GM19240 (cell line): Measurements from ENCODE around the gene OSBPL5.
"Not testable (repeated sequence)": the region's sequence is repeated elsewhere in the genome, so short reads cannot be mapped to it uniquely, and the experiment has no call there.

Source experiments
- DNase-seq: peaks from one replicate; pipeline ENCODE4 v3.0.0; 2011; ENCODE audit warnings: low spot score; ENCODE audit not compliant: insufficient read length

Gene OSBPL5

DNA sequence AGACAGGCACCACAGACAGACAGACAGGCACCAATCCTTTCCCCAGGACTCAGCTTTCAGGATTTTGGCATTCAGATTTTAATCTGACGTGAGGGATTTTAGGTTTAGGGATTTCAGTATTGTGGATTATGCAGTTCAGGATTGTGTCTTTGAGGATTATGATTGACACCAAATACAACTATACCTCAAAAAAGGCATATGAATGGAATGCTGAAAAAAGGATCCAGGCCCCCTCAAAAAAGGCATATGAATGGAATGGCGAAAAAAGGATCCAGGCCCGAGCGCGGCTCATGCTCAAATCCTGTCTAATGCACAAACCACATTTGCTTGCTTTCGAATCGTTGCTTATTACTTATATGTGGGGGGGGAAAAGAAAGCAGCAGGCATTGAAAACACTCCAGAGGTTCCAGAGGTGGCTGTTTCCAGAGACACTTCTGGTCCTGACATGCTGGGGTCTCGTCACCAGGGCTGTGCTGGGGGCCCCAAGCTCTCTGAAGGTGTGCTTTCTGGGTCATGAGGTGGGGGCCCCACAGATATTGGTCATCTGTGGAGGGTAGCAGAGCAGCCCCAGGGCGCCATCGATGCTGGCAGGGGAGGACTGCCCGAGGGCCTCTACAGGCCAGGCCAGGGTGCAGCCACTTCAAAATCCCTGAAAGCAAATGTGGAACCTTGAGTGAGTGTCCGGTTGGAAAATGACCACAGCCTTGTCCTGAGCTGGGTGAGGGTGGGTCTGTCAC, 16.8 kb upstream of the OSBPL5 start:
- DNase-seq = no peak

DNA sequence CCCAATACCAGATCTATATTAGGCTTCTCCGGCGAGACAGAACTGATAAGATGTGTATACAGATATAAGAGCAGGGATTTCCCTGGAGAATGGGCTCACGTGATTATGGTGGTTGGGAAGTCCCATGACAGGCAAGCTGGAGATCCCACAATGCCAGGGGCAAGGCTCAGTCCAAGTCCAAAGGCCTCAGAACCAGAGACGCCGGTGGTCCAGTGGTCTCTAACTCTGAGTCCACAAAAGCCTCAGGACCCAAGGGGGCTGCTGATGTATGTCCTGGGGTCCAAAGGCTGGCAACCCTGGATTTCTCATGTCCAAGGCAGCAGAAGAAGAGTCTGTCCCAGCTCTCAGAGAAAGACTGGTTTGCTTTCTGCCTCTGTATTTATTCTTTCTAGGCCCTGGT, 15.8 kb upstream of the OSBPL5 start:
- no peak for DNase-seq

DNA sequence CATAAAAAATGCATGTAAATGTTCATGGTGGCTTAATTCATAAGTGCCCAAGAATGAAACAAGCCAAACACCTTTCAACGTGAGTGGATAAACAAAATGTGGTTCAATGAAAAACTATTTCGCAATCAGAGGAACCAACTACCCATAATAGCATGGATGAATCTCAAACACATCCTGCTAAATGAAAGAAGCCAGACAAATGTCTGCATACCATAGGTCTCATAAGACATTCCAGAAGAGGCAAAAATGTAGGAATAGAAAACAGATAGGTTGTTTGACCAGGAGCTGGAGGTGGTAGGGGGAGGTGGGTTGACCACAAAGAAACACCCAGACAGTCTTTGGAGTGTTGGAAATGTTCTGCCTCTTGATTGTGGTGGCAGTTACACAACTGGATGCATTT, 13.2 kb upstream of the OSBPL5 start:
- no peak for DNase-seq

DNA sequence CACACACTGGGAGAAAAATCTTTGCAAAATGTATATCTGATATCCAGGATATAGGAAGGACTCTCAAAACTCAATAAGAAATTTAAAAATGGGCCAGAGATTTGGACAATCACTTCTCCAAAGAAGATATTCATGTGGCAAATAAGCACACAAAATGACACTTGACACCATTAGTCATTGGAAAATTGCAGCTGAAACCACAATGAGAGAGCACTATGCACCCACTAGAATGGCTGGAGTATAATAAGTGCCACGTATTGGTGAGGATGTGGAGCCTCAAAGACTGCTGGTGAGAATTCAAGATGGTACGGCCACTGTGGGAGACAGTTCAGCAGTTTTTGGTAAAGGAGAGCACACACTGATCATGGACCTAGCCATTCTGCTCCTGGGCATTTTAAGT, 12.8 kb upstream of the OSBPL5 start:
- no peak for DNase-seq

DNA sequence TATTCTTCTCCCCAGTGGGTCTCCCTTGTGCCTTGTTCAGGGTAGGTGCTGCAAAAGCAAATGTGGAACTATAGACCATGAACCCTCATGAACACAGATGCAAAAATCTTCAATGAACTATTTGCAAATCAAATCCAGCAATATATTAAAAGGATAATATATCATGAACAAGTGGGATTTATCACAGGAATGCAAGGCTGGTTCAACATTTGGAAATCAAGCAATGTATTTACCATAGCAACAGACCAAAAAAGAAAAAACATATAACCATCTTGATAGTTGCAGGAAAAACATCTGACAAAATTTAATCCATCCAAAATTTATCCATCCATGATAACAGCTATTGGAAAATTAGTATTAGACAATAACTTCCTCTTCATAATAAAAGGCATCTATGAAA, 11.4 kb upstream of the OSBPL5 start:
- DNase-seq = no peak

DNA sequence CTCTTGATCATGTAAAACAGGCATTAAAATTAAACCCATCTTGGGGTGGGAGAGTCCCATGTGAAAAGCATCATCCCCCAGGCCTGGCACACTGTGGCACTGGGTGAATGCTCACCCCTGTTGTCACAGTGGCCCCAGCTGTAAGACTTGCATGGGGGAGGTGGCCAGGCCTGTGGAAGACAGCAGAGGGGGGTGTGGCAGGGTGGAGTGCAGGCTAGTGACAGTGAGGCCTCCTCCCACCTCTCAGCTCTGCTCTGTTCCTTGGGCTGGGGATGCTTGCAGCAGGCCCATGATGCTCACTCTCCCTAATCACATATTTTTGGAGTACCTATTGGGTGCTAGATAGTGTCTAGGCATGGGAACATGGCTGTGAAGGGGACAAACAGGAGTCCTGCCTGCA, 10.1 kb upstream of the OSBPL5 start:
- no peak for DNase-seq

DNA sequence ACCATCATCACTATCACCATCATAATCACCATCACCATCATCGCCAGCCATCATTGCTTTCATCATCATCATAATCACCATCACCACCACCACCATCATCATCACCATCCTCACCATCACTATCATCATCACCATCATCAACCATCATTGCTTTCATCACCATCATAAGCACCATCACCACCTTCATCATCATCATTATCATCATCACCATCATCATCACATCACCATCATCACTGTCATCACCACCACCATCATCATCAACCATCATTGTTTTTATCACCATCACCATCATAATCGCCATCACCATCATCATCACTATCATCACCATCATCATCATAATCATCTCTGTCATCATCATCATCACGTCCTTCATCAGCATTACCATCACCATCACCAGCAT, 9.3 kb upstream of the OSBPL5 start:
- no peak for DNase-seq

DNA sequence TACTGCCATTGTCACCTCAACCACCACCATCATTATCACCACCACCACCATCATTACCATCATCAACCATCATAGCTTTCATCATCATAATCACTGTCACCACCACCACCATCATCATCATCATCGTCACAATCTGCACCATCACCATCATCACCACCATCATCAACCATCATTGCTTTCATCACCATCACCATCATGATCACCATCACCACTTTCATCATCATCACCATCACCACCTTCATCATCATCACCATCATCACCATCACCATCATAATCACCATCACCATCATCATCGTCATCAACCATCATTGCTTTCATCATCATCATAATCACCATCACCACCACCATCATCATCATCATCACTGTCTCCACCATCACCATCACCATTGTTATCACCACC, 8.7 kb upstream of the OSBPL5 start:
- DNase-seq = no peak

DNA sequence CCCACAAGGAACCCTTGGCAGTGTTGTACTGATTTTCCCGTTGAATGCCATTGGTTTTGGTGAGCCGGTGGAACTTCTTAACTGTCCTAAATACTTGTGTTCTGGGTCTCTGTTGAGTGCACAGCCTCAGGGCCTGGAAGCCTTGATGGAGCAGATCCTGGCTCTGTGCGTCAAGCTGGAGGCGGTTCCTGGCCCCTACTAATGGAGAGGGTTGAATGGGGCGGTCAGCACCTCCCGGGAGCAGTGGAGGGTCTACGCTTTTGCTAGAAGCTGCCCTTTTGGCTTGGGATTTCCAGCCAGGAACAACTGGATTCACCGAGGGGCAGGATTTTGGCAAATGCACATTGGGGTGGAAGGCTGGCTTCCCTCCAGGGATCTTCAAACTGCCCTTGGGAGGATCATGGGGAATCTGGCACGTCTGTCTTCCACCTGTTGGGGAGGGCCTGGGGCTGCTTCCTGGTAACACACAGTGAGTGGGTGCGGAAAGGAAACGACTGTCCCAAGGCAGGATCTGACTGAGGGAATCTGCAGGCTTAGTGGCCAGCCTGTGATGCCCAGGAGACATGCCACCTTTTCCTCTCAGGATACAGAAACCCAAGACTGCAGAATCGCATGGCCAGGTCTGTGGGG, 6.9 kb upstream of the OSBPL5 start:
- no peak for DNase-seq

DNA sequence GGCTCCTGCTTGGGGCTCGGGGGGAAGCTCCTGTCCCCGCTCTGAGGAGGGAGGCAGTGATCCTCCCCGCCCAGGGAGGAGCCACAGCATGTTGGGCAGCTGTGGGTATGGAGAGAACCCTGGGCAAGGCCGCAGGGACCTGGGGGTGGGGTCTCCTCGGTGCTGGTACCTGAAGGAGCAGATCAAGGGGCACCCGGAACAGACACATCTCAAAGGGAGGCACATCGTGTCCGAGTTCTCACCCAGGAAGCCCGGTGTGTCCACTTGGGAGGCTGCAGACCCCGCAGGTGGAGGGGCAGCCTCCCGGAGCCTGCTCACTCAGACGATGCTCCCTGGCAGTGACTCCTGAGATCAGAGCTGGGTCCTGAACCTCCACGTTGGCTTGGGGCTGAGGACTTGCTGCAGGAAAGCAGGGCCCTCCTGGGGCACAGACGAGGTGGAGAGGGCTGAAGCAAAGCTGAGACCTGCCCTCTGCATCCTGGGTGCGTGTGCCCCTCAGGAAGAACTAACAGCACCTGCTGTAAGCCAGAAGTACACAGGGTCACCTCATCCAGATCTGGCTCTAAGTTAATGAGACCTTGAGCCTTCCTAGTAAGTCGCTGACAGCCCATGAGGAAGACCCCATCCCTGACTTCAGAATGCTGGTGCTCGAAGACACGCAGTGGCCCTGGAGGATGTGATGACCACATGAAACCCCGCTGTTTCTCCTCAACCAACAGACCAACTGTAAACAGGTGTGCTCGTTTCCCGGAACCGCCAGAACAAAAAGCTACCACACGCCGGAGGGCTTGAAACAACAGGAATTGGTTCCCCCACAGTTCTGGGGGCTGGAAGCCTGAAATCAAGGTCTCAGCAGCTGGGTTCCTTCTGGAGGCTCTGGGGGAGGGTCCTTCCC, 5.9 kb upstream of the OSBPL5 start:
- DNase-seq = no peak

DNA sequence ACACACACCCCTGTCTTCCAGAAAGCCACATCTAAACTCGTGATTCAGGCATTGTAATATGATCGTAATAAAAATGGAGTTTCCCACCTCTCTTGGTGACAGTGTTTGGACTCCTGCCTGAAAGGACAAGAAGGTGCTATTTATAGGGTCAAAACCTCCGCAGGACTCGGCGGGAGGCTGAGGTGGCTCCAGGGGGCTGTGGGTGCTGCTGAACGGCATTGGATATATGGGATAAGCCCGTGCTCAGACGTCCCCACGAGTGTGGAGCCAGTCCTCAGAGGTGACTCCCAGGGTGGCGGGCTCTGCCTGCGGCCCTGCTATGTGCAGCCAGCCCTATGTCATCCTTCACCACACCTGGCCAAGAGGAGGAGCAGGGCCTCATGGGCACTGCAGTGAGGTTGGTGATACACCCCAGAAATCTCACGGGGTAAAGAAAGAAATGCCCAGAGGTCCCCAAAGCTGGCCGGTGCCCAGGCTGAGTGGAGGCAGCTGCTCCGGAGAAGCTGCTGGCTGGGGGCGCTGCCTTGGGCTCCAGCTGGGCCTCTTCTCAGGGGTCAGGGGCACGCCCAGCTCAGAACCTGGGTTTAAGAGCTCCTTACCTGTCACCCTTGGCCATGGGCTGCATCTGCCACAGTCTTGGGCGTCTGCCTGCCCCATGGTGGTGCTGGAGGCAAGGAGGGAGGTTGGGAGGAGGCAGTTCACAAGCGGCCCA, 5.1 kb upstream of the OSBPL5 start:
- no peak for DNase-seq

DNA sequence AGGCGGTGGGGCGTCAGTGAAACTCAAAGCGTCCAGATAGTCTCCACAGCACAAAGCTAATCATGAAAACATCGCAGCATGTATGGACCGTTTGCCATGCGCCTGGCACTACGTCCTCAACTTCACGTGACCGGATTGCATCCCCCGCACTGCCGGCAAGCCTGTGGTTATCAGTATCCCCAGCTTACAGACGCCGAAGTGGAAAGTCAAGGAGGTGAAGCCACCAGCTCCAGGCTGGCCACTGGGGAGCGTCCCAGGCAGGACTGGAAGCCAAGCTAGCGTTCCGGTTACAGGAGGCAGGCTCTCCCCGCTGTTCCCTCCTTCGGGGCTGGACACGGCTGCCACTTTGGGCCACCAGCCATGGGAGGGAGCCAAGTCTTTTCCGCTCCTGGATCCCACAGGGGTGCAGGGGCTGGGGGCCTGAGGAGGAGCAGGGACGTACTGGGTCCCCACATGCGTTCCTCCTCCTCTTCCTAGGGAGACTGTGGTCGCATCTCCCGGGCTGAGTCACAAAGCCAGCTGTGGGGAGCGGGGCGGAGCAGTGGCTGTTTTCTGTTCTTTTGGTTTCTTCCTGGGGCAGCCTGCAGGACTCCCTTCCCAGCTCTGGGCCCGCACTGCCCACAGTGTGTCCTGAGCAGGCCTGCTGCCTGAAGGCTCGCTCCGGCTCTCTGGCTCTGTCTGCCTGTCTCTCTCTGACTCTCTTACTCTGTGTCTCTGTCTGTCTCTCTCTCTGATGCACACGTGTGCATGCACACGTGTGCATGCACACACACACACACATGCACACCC, 4.3 kb upstream of the OSBPL5 start:
- DNase-seq = no peak

DNA sequence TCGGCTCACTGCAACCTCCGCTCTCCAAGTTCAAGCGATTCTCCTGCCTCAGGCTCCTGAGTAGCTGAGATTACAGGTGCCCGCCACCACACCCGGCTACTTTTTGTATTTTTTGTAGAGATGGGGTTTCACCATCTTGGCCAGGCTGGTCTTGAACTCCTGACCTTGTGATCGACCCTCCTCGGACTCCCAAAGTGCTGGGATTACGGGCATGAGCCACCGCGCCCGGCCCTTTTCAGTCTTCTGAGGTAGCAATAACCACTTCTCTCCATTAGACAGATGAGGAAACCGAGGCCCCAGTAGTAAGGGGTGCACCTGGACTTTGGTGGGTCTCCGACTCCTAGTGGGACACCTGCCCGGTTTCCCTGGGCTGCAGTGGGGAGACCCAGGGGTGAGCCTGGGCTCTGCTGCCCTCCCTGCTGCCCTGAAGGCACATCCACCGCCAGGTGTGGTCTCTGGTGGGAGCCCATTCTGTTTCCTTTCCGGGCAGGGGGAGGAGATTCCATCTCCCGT, 3.7 kb upstream of the OSBPL5 start:
- not testable (repeated sequence) for DNase-seq

DNA sequence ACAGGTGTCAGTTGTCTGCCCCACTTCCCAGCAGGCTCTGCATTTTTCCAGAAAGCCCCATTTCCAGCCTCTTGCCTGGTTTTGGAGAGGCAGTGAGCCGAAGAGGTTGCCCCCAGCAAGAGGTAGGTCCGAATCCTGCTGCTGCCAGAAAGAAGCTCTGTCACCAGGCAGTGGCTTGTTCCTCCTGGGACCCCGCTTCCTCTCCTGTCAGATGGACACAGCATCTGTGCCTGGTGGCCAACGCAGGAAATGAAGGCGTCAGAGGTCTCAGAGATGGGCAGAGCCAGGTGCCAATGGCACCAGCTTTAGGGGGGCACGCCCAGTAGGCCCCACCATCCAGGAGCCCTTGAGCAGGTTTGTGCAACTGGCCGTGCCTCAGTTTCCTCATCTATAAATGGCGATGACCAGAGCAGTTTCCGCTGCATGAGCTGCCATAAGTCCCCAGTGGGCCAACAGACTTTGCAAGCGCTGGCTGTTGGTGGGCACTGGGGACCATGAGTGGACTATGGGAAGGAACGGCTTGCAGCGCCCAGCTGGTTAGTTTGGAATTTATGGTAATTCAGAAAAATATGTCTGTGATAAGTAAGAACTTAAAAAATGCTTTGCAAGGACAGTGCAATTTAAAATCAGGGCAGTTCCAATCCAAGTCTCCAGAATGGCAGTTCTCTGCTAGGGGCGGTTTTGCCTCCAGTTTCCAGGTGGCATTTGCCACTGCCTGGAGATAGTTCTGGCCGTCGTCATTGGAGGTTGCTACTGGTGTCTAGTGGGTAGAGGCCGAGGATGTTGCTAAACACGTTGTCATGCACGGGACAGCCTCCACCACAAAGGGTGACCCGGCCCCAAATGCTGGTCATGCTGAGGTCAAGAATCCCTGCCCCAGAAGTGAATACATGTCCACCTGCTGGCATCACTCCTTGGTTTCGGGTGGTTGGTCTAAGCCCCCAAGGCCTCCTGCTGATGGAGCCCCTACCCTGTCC, 2.3 kb upstream of the OSBPL5 start:
- no peak for DNase-seq

DNA sequence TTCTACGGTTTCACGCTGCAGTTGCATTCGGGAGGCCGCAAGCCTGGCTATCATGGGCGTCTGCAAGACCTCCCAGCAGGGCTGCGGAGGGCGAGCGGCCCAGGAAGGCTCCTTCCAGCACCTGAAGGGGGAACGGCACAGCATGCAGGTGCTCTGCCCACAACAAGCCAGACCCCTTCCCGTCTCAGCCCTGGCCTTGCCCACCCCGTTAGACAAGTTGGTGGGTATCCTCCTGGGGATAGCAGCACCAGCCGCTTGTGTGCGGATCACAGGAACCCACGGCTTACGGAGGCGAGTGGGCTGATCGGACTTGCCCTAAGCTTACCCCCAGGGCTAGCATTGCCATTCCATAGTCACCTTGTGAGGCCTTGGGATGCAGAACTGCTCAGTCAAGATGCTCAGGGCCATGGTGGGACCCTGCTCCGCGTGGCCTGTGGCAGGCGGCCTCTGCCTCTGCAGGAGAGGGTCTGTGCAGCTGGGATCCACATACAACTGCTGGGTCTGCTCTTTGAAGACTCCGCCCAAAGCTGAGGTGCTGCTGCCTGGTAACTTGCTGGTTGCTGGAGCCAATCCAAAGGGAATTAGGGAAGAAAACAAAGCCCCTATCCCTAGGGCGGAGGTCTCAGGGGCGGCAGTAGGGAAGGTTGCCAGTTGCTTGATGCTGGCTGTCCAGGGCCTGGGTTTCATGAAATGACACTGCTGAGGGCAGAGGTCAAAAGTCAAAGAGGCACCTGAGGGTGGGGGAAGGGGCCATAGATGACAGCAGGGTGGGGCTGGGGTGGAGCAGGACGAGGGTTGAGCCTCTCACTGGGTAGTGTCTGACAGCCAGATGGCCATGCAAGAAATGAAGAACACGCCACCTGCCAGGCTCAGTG, 1.4 kb upstream of the OSBPL5 start:
- DNase-seq = no peak

DNA sequence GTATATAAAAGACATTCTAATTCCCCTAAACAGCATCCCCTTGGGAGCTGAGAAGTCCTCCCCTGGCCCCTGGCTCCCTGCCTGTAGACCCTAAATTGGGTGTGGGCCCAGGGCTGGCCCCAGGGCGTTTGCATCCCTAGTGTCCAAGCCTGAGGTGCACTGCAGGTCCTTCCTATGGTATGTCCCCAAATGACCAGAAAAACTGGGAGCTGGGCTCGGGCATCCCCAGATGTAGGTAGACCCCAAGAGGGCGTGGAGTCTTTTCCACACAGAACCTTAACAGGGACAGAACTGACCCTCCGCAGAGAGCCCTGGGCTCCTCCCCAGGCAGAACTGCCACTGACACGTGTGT, 782 bp upstream of the OSBPL5 start:
- DNase-seq = no peak

DNA sequence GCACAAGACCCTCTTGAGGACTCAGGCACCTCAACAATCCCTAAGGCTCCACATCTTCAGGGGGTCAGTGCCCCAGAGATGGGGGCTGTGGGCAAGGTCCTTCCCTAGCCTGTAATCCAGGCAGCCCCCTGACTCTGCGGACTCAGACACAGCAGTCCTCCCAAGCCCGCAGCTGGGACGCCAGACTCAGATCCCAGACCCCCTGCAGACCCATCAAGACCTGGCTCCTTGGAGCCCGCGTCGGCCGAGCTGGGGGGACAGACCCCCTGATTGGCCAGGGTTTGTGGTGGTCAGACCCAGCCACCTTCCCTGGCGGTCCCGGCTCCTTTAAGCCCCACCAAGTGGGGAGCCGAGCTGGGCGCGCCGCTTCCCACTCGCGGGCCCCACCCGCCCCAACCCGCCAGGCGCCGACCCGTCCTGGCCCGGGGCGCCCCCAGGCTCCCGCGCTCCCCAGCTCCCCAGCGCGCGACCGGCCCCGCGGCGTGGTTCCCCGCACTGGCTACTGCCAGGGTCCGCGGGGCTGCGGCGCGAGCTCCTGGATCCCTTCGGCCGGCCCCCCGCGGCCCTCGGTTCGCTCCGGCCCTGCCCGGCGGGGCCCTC, 458 bp downstream of the OSBPL5 start:
- DNase-seq = no peak

DNA sequence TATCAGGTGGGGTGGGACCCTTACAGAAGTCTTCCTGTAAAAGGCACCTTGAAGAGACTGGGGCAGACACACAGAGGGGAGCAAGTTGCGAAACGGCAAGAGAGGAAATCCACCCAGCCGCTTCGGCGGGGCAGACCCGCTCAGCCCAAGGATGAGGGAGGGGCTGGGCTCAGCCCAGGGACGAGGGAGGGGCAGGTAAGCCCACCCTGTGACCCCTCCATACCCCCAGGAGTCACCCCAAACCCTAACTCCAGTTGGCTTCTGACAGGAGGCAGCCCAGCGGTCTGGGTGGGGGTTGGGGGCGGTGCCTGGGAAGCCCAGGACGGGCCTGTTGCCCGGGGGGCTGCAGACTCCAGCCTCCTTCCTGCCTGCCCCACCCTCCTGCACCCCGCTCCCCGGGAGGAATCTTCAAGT, 965 bp downstream of the OSBPL5 start:
- DNase-seq = no peak
